ENCODE results near the gene UBL4B.

Gene UBL4B

DNA sequence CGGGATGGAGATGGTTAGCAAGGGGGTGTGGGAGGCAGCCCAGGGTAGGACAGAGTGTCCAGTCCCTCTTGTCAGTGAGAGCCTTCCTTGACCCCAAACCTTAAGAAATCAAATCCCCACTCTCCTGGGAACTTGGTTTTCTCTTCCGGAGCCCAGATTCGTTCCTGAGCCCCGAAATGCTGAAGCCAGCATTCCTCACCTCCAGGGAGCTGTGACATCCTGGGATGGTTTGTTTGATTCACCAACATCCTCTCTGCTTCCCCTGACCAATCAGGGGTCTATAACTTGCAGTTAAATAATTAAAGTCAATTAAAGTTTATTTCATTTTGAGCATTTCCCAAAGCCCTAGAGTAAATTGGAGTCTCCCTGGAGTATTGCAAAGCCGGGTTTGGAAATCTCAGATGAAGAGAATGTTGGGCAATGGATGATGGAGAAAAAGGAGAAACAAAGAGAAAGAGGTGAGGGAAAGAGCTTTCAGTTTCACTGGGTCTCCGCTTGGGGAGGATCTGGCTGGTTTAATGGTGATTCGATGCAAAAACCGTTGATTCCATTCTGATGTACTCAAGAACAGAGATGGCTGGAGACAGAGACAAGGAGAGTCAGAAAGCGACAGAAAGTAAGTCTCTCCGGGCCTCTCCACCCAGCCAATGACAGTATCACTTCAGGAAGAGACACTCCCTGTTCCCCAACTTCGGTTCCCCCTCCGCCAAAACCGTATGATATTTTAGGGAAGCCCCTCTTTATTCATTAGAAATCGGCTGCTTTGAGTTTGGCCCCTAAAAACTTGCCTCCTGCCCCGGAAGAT, 29.0 kb upstream of the UBL4B start:
- H3K4ac ChIP-seq (ENCODE audit: low read depth, low read length), result no peak overlapping the region
- H2BK5ac ChIP-seq (ENCODE audit: low read length), result no peak overlapping the region
- no peak overlapping the region for H3K23ac ChIP-seq (ENCODE audit: low read length)
- no peak overlapping the region for H2BK120ac ChIP-seq (ENCODE audit: low read depth, low read length)
- no peak for DNase-seq
- H3K27me3 ChIP-seq (ENCODE audit: insufficient read depth, low read length, poor library complexity), result peaks cover 47% of the 10 kb centered on the region
- no peaks in the 10 kb centered on the region for H3K4me1 ChIP-seq (ENCODE audit: control insufficient read depth, low read depth, low read length)
- H3K79me1 ChIP-seq (ENCODE audit: low read length), result no peaks in the 10 kb centered on the region
- no peak overlapping the region for H4K8ac ChIP-seq (ENCODE audit: low read depth, low read length)
- no peaks in the 10 kb centered on the region for H3K79me2 ChIP-seq (ENCODE audit: control insufficient read depth, insufficient read depth, low read length)
- no peak overlapping the region for H3K4me3 ChIP-seq (ENCODE audit: low read length)
- no peaks in the 10 kb centered on the region for H3K36me3 ChIP-seq (ENCODE audit: control insufficient read depth, insufficient read depth, low read length)
- H2AK5ac ChIP-seq (ENCODE audit: low read length), result no peak overlapping the region
- H3K18ac ChIP-seq (ENCODE audit: low read length), result no peak overlapping the region
- no peak overlapping the region for H2BK15ac ChIP-seq (replicated peaks; ENCODE audit: low read depth)
- H3K27ac ChIP-seq (ENCODE audit: low read depth, low read length), result no peak overlapping the region
- no CpG with 5 or more reads among the region's 15 CpGs for WGBS (ENCODE audit: extremely low coverage, insufficient coverage, low lambda C conversion rate)
- peak overlapping the region; percentile 7 for H3K4me2 ChIP-seq (ENCODE audit: low read length)
- H3K9ac ChIP-seq (ENCODE audit: low read length), result no peak overlapping the region
- H3K56ac ChIP-seq (ENCODE audit: low read length), result no peak overlapping the region
- no peak overlapping the region for H4K5ac ChIP-seq (ENCODE audit: low read length)

DNA sequence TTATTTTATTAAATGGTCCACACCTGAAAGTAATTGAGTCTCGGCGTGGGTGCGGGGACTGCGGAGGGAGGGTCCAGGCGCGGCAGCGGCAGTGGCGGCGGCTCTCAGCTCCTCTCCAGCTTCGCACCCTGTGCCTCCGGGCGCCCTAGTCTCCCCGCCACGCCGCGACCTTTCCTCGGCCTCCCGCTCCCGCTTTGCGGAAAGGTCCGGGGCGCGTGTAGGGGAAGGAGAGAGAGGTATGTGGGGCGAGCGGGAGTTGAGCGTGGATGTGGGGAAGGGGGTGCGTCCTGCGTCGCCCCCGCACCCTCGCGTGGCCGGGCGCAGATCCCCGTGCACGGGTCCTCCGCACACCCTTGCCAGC, 28.4 kb upstream of the UBL4B start:
- Histone ChIP-seq H3K9ac (ENCODE audit: low read length) (no peak overlapping the region), H2BK120ac (ENCODE audit: low read depth, low read length) (no peak overlapping the region), H2BK5ac (ENCODE audit: low read length) (no peak overlapping the region), H3K27ac (ENCODE audit: low read depth, low read length) (no peak overlapping the region), H4K8ac (ENCODE audit: low read depth, low read length) (no peak overlapping the region), H3K4me1 (ENCODE audit: control insufficient read depth, low read depth, low read length) (no peaks in the 10 kb centered on the region), H3K4ac (ENCODE audit: low read depth, low read length) (no peak overlapping the region), H3K79me1 (ENCODE audit: low read length) (no peaks in the 10 kb centered on the region), H3K56ac (ENCODE audit: low read length) (no peak overlapping the region), H2BK15ac (replicated peaks; ENCODE audit: low read depth) (no peak overlapping the region), H3K79me2 (ENCODE audit: control insufficient read depth, insufficient read depth, low read length) (no peaks in the 10 kb centered on the region), H3K27me3 (ENCODE audit: insufficient read depth, low read length, poor library complexity) (peaks cover 47% of the 10 kb centered on the region), H2AK5ac (ENCODE audit: low read length) (no peak overlapping the region), H3K23ac (ENCODE audit: low read length) (no peak overlapping the region), H3K4me2 (ENCODE audit: low read length) (peak overlapping the region; percentile 25), H3K4me3 (ENCODE audit: low read length) (no peak overlapping the region), H4K5ac (ENCODE audit: low read length) (no peak overlapping the region), H3K18ac (ENCODE audit: low read length) (no peak overlapping the region), H3K36me3 (ENCODE audit: control insufficient read depth, insufficient read depth, low read length) (no peaks in the 10 kb centered on the region)
- no CpG with 5 or more reads among the region's 37 CpGs for WGBS (ENCODE audit: extremely low coverage, insufficient coverage, low lambda C conversion rate)
- no peak for DNase-seq

DNA sequence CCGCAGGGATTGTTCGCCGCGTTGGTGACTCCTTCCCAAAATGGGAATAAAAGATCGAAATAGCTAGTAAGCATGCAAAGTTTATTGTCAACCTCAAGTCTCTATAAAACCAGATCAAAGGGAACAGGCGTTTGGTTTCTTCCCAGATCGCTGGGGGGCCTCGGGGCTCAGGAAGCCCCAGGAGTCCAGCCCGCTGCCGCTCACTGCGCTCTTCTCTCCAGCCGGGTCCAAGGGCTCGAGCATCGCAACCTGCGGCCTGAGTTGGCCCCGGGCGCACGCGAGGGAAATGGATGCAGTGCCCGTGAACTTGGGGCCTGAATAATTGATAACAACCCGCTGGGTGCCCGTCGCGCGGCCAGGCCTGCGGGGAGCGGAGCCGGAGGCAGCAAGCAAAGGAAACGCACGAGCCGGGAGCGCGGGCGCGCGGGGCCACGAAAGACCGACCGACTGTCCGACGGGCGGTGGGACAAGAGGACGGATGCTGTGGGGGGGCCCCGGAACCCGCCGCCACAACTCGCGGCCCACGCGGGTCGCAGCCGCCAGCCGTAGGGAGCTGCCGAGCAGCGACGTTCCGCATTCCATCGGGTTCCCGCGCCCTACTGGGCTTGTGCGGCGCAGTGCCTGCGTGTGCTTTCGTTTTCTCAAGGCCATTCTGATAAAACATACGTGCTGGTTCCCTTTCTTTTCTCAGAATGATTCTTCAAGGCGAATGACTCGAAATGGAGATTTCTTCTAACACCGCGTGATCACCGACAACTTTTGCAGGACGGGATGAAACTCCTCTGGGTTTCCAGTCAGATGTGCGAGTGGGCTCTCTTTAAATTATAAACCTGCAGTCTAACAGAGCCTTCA, 27.8 kb upstream of the UBL4B start:
- Histone ChIP-seq H3K4me1 (ENCODE audit: control insufficient read depth, low read depth, low read length) (no peaks in the 10 kb centered on the region), H3K9ac (ENCODE audit: low read length) (no peak overlapping the region), H3K36me3 (ENCODE audit: control insufficient read depth, insufficient read depth, low read length) (no peaks in the 10 kb centered on the region), H3K79me1 (ENCODE audit: low read length) (no peaks in the 10 kb centered on the region), H3K23ac (ENCODE audit: low read length) (no peak overlapping the region), H3K4ac (ENCODE audit: low read depth, low read length) (no peak overlapping the region), H2BK5ac (ENCODE audit: low read length) (no peak overlapping the region), H3K56ac (ENCODE audit: low read length) (no peak overlapping the region), H4K8ac (ENCODE audit: low read depth, low read length) (no peak overlapping the region), H3K4me3 (ENCODE audit: low read length) (no peak overlapping the region), H3K27me3 (ENCODE audit: insufficient read depth, low read length, poor library complexity) (peaks cover 47% of the 10 kb centered on the region), H2BK15ac (replicated peaks; ENCODE audit: low read depth) (no peak overlapping the region), H4K5ac (ENCODE audit: low read length) (no peak overlapping the region), H3K18ac (ENCODE audit: low read length) (no peak overlapping the region), H3K27ac (ENCODE audit: low read depth, low read length) (no peak overlapping the region), H2BK120ac (ENCODE audit: low read depth, low read length) (no peak overlapping the region), H2AK5ac (ENCODE audit: low read length) (no peak overlapping the region), H3K4me2 (ENCODE audit: low read length) (peak overlapping the region; percentile 25), H3K79me2 (ENCODE audit: control insufficient read depth, insufficient read depth, low read length) (no peaks in the 10 kb centered on the region)
- no CpG with 5 or more reads among the region's 72 CpGs for WGBS (ENCODE audit: extremely low coverage, insufficient coverage, low lambda C conversion rate)
- no peak for DNase-seq

DNA sequence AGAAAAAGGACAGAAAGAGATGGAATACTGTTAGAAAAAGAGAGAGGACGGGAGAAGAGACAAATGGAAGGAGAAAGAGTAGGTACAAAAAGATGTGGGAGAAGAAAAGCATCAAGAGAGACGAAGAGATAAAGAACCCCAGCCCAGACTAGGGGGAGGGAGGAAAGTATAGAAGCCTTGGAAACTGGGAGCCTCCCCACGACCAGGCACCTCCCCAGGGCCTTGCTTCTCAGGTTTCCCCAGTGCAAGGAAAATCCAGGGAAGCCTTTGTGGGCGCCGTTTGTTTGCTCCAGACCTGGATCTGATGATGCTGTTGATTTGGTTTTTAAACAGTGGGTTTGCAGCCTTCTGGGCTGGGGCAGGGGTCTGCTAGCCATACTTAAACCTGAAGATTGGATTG, 26.6 kb upstream of the UBL4B start:
- Histone ChIP-seq H3K4me1 (ENCODE audit: control insufficient read depth, low read depth, low read length) (no peaks in the 10 kb centered on the region), H3K4me3 (ENCODE audit: low read length) (no peak overlapping the region), H3K56ac (ENCODE audit: low read length) (no peak overlapping the region), H3K27ac (ENCODE audit: low read depth, low read length) (no peak overlapping the region), H2BK120ac (ENCODE audit: low read depth, low read length) (no peak overlapping the region), H4K8ac (ENCODE audit: low read depth, low read length) (no peak overlapping the region), H4K5ac (ENCODE audit: low read length) (no peak overlapping the region), H3K4ac (ENCODE audit: low read depth, low read length) (no peak overlapping the region), H3K4me2 (ENCODE audit: low read length) (no peak overlapping the region), H2AK5ac (ENCODE audit: low read length) (no peak overlapping the region), H3K23ac (ENCODE audit: low read length) (no peak overlapping the region), H3K36me3 (ENCODE audit: control insufficient read depth, insufficient read depth, low read length) (no peaks in the 10 kb centered on the region), H2BK15ac (replicated peaks; ENCODE audit: low read depth) (no peak overlapping the region), H3K18ac (ENCODE audit: low read length) (no peak overlapping the region), H3K27me3 (ENCODE audit: insufficient read depth, low read length, poor library complexity) (peaks cover 47% of the 10 kb centered on the region), H2BK5ac (ENCODE audit: low read length) (no peak overlapping the region), H3K79me2 (ENCODE audit: control insufficient read depth, insufficient read depth, low read length) (no peaks in the 10 kb centered on the region), H3K9ac (ENCODE audit: low read length) (no peak overlapping the region), H3K79me1 (ENCODE audit: low read length) (no peaks in the 10 kb centered on the region)
- DNase-seq, result no peak
- no CpG with 5 or more reads among the region's 5 CpGs for WGBS (ENCODE audit: extremely low coverage, insufficient coverage, low lambda C conversion rate)

DNA sequence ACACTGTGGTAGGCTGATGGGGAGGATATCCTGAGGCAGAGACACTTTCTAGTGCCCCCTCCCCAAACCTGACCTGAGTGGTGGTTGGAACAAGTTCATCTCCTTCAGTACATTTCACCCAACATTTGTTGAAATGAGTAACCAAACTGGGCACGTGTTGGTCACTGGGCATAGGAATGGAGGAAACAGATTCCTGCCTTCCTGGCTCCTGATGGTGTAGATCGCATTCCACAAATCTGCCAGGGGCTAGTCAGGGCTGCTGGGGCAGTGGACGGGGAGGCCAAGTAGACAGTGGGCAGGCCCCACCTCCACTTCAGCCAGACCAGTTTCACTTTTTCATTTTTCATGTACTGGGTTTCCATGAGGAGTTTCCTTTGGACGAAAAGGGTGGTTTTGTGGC, 25.3 kb upstream of the UBL4B start:
- H3K79me1 ChIP-seq (ENCODE audit: low read length), result no peaks in the 10 kb centered on the region
- H3K4me1 ChIP-seq (ENCODE audit: control insufficient read depth, low read depth, low read length), result no peaks in the 10 kb centered on the region
- H3K4me2 ChIP-seq (ENCODE audit: low read length), result no peak overlapping the region
- no peak overlapping the region for H2BK15ac ChIP-seq (replicated peaks; ENCODE audit: low read depth)
- no peak overlapping the region for H3K4ac ChIP-seq (ENCODE audit: low read depth, low read length)
- H4K5ac ChIP-seq (ENCODE audit: low read length), result no peak overlapping the region
- H2BK5ac ChIP-seq (ENCODE audit: low read length), result no peak overlapping the region
- no peak overlapping the region for H2BK120ac ChIP-seq (ENCODE audit: low read depth, low read length)
- WGBS (ENCODE audit: extremely low coverage, insufficient coverage, low lambda C conversion rate), result no CpG with 5 or more reads among the region's 4 CpGs
- no peak overlapping the region for H3K4me3 ChIP-seq (ENCODE audit: low read length)
- H3K18ac ChIP-seq (ENCODE audit: low read length), result no peak overlapping the region
- no peak for DNase-seq
- no peak overlapping the region for H4K8ac ChIP-seq (ENCODE audit: low read depth, low read length)
- no peak overlapping the region for H3K9ac ChIP-seq (ENCODE audit: low read length)
- no peak overlapping the region for H3K56ac ChIP-seq (ENCODE audit: low read length)
- H3K23ac ChIP-seq (ENCODE audit: low read length), result no peak overlapping the region
- H3K27ac ChIP-seq (ENCODE audit: low read depth, low read length), result no peak overlapping the region
- H3K79me2 ChIP-seq (ENCODE audit: control insufficient read depth, insufficient read depth, low read length), result no peaks in the 10 kb centered on the region
- H2AK5ac ChIP-seq (ENCODE audit: low read length), result no peak overlapping the region
- peaks cover 47% of the 10 kb centered on the region for H3K27me3 ChIP-seq (ENCODE audit: insufficient read depth, low read length, poor library complexity)
- no peaks in the 10 kb centered on the region for H3K36me3 ChIP-seq (ENCODE audit: control insufficient read depth, insufficient read depth, low read length)
